IMR-90 (cell line): Measurements from ENCODE around the gene LDHAL6A.

ENCODE experiments used
- CEBPB ChIP-seq: IDR thresholded peaks from 2 replicates; pipeline ENCODE4 v1.6.1; 2012; ENCODE audit warnings: low read depth, low read length, improper control_type of control experiment
- CHD1 ChIP-seq: IDR thresholded peaks from 2 replicates; pipeline ENCODE4 v1.6.1; 2012; ENCODE audit warnings: low read depth, low read length, improper control_type of control experiment
- CTCF ChIP-seq: conservative IDR thresholded peaks from 2 replicates; pipeline ENCODE4 v1.5.1; 2012; ENCODE audit warnings: mild to moderate bottlenecking, low read depth, low read length, improper control_type of control experiment
- ELK1 ChIP-seq: fragments of 150-350 bp; IDR thresholded peaks from 2 replicates; pipeline ENCODE4 v1.6.1; 2016; ENCODE audit warnings: low read depth, mild to moderate bottlenecking, low read length, moderate library complexity, borderline replicate concordance
- FOS ChIP-seq: fragments of 150-350 bp; IDR thresholded peaks from 2 replicates; pipeline ENCODE4 v1.6.1; 2016; ENCODE audit warnings: low read depth, low read length
- MAFK ChIP-seq: IDR thresholded peaks from 2 replicates; pipeline ENCODE4 v1.6.1; 2012; ENCODE audit warnings: low read depth, low read length, improper control_type of control experiment
- MAZ ChIP-seq: IDR thresholded peaks from 2 replicates; pipeline ENCODE4 v1.6.1; 2012; ENCODE audit warnings: low read depth, mild to moderate bottlenecking, low read length, improper control_type of control experiment, moderate library complexity, borderline replicate concordance
- MXI1 ChIP-seq: IDR thresholded peaks from 2 replicates; pipeline ENCODE4 v1.6.1; 2012; ENCODE audit warnings: low read depth, mild to moderate bottlenecking, low read length, moderate library complexity, borderline replicate concordance
- POLR2A ChIP-seq: IDR thresholded peaks from 2 replicates; pipeline ENCODE4 v1.6.1; 2012; ENCODE audit warnings: mild to moderate bottlenecking, low read depth, low read length
- RAD21 ChIP-seq: IDR thresholded peaks from 2 replicates; pipeline ENCODE4 v1.6.1; 2012; ENCODE audit warnings: low read length, improper control_type of control experiment
- RCOR1 ChIP-seq: IDR thresholded peaks from 2 replicates; pipeline ENCODE4 v1.6.1; 2012; ENCODE audit warnings: mild to moderate bottlenecking, low read length, improper control_type of control experiment; ENCODE audit not compliant: insufficient replicate concordance
- RFX5 ChIP-seq: IDR thresholded peaks from 2 replicates; pipeline ENCODE4 v1.8.0; 2012; ENCODE audit warnings: low read depth, mild to moderate bottlenecking, low read length, moderate library complexity
- SMC3 ChIP-seq: fragments of 150-350 bp; IDR thresholded peaks from 2 replicates; pipeline ENCODE4 v1.6.1; 2016; ENCODE audit warnings: low read depth, mild to moderate bottlenecking, antibody characterized with exemption, low read length, moderate library complexity
- USF2 ChIP-seq: fragments of 150-350 bp; IDR thresholded peaks from 2 replicates; pipeline ENCODE4 v1.6.1; 2017; ENCODE audit warnings: mild to moderate bottlenecking, antibody characterized with exemption, low read length, low read depth

GRCh38 chr11:18501629-18502028 lies 46.0 kb downstream of the LDHAL6A start:
- TF ChIP-seq RFX5 (no peak), MXI1 (no peak), CTCF (no peak), MAZ (no peak), FOS (no peak), POLR2A (no peak), SMC3 (no peak), RAD21 (no peak), CEBPB (no peak), USF2 (no peak), ELK1 (no peak), CHD1 (no peak), RCOR1 (no peak), MAFK (no peak)
